OCI-LY7 (cell line): ENCODE data around the gene MRPS2.

Source experiments
- CTCF ChIP-seq: fragments of 200-600 bp; sonication (generic); conservative IDR thresholded peaks from 2 replicates; pipeline ENCODE4 v1.5.1; 2014; ENCODE audit warnings: mild to moderate bottlenecking, antibody characterized with exemption, low read length, moderate library complexity, mixed read lengths
- EZH2phosphoT487 ChIP-seq: fragments of 200-600 bp; sonication (generic); IDR thresholded peaks from 2 replicates; pipeline ENCODE4 v1.6.1; 2018; ENCODE audit warnings: low read depth, borderline replicate concordance, mild to moderate bottlenecking, mixed run types, antibody characterized with exemption, low read length, moderate library complexity, mixed read lengths

GRCh38 chr9:135526730-135527571 lies 26.5 kb downstream of the MRPS2 start:
- TF ChIP-seq CTCF: no peak
- no peak for TF ChIP-seq EZH2phosphoT487
